Measurements from ENCODE around the gene ATG16L1. TPM values are rescaled to one million over a fixed set of nuclear protein-coding genes. Genes with fewer than 3 reads are reported as not detected.
"Not testable (repeated sequence)": the region's sequence is repeated elsewhere in the genome, so short reads cannot be mapped to it uniquely, and the experiment has no call there.

ATG16L1 gene
- total RNA-seq, 1 donor from 2014 or later, result 62.2 TPM

- intact Hi-C loops (cut with micrococcal nuclease), result no loop called here
Measured at GRCh38 chr2:233328922-233329321, 77.4 kb downstream of the ATG16L1 start.

- intact Hi-C loops (cut with micrococcal nuclease), result loop anchor here (2.0 to 5.0 kb wide), 2 partner anchors 25 to 247 kb away; partner anchors contain the start of gene DGKD
Measured at GRCh38 chr2:233329489-233330135, 78.1 kb downstream of the ATG16L1 start.

- intact Hi-C loops (cut with micrococcal nuclease), result loop anchor here (1.0 to 5.0 kb wide), 3 partner anchors 23 to 249 kb away; partner anchors contain the start of gene DGKD
Measured at GRCh38 chr2:233331536-233331935, 80.1 kb downstream of the ATG16L1 start.

- intact Hi-C loops (cut with micrococcal nuclease), result loop anchor here (1.0 to 5.0 kb wide), 2 partner anchors 64 to 250 kb away; no protein-coding TSS in a partner anchor
Measured at GRCh38 chr2:233332125-233332524, 80.7 kb downstream of the ATG16L1 start.

GRCh38 chr2:233334915-233335314, 83.4 kb downstream of the ATG16L1 start:
- intact Hi-C loops (cut with micrococcal nuclease), result loop anchor here (5.0 kb wide), 1 partner anchor 253 kb away; no protein-coding TSS in a partner anchor

GRCh38 chr2:233336091-233336490, 84.6 kb downstream of the ATG16L1 start:
- intact Hi-C loops (cut with micrococcal nuclease), result not testable (repeated sequence)

GRCh38 chr2:233336541-233336940, 85.1 kb downstream of the ATG16L1 start:
- intact Hi-C loops (cut with micrococcal nuclease), result no loop called here

- intact Hi-C loops (cut with micrococcal nuclease), result no loop called here
Measured at GRCh38 chr2:233338046-233338445, 86.6 kb downstream of the ATG16L1 start.

GRCh38 chr2:233338812-233339368, 87.4 kb downstream of the ATG16L1 start:
- intact Hi-C loops (cut with micrococcal nuclease), result no loop called here

- intact Hi-C loops (cut with micrococcal nuclease), result no loop called here
Measured at GRCh38 chr2:233339427-233339826, 88.0 kb downstream of the ATG16L1 start.

GRCh38 chr2:233341296-233341695, 89.8 kb downstream of the ATG16L1 start:
- intact Hi-C loops (cut with micrococcal nuclease), result no loop called here

- intact Hi-C loops (cut with micrococcal nuclease), result no loop called here
Measured at GRCh38 chr2:233342301-233342700, 90.8 kb downstream of the ATG16L1 start.

- intact Hi-C loops (cut with micrococcal nuclease), result no loop called here
Measured at GRCh38 chr2:233343171-233343705, 91.8 kb downstream of the ATG16L1 start.

Other genes starting within 250 kb of the ATG16L1 start
- gene NGEF, start 238.4 kb upstream of the ATG16L1 start, total RNA-seq, result not detected in 2 replicates
- gene NEU2, start 219.0 kb upstream of the ATG16L1 start, total RNA-seq, result not detected in 2 replicates
- gene INPP5D, start 191.3 kb upstream of the ATG16L1 start, total RNA-seq, result 122 and 129 TPM in 2 replicates
- gene SAG, start 56.1 kb downstream of the ATG16L1 start, total RNA-seq, result 0.02 and 0.34 TPM in 2 replicates
- gene DGKD, start 102.8 kb downstream of the ATG16L1 start, total RNA-seq, result 68.6 and 75.6 TPM in 2 replicates

All from T-helper 2 cell treated with Interferon-gamma antibody and Interleukin-4, amounts not matched to agents 100 ng/mL and 5 ng/mL, for 36 hours (primary cell).